ENCODE results near the gene LACC1. TPM values are rescaled to one million over a fixed set of nuclear protein-coding genes. Genes with fewer than 3 reads are reported as not detected.

LACC1 gene
- polyA plus RNA-seq, 1 of the 3 experiments (the other 2 are of a cell fraction), result 4.2 TPM

DNA sequence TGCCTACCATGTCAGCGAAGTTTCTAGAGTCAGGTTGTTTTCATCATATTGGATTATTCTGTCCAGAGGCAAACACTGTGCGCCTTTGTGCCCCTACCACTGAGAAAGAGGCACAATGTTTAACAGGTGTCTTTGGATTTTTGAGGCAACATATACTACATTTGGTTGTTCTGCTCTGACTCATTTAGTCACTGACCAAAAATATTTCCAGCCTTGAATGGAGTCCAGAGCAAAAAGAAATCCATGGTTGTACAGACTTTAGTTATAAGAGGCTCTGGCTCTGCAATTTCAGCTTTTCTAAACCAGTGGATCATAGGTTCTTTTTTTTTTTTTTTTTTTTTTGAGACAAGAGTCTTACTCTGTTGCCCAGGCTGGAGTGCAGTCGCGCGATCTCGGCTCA lies 35.7 kb downstream of the LACC1 start:
- no peaks in the 10 kb centered on the region for H3K9me2 ChIP-seq
- WGBS (ENCODE audit: low lambda C conversion rate), result 85% methylated on average over 6 of the region's 6 CpGs
- POLR2A ChIA-PET, result no interaction called here
- H3K27ac ChIP-seq (ENCODE audit: low read depth in 2 of 2, low read length in 1 of 2), result no peak overlapping the region
- H3F3A ChIP-seq (replicated peaks; ENCODE audit: insufficient read depth), result no peaks in the 10 kb centered on the region
- no peaks in the 10 kb centered on the region for H3K36me3 ChIP-seq (replicated peaks in 1 of 2; ENCODE audit: control insufficient read depth in 1 of 2, insufficient read depth in 2 of 2, low read length in 1 of 2)
- no peaks in the 10 kb centered on the region for H3K9me3 ChIP-seq
- no peak overlapping the region for H3K9ac ChIP-seq
- H4K20me1 ChIP-seq (ENCODE audit: insufficient read depth), result no peaks in the 10 kb centered on the region
- peaks cover 3 to 5% of the 10 kb centered on the region in 2 experiments; a peak in 1 of 4 replicates for H3K4me1 ChIP-seq (ENCODE audit: control insufficient read depth in 1 of 2, insufficient read depth in 2 of 2, low read depth in 1 of 2, low read length in 1 of 2)
- DNase-seq, result no peak
- CTCF ChIA-PET, result interaction anchor here (2.2 to 3.4 kb wide), 2 partner anchors 10 to 522 kb away, joined by 8 to 18 read pairs; no protein-coding TSS in a partner anchor
- no peaks in the 10 kb centered on the region for H3K27me3 ChIP-seq (ENCODE audit: insufficient read depth)
- no peak overlapping the region for H2AFZ ChIP-seq (ENCODE audit: low read depth)
- H3K4me2 ChIP-seq, result no peak overlapping the region
- H3K79me2 ChIP-seq (ENCODE audit: insufficient read depth), result no peaks in the 10 kb centered on the region
- no peak for TF ChIP-seq MEF2A (IDR thresholded peaks at IDR 0.05; ENCODE audit: borderline replicate concordance, low read depth)
- no peak for TF ChIP-seq MXI1 (IDR thresholded peaks at IDR 0.05; ENCODE audit: low read depth, low read length)
- TF ChIP-seq, protein P1, sequence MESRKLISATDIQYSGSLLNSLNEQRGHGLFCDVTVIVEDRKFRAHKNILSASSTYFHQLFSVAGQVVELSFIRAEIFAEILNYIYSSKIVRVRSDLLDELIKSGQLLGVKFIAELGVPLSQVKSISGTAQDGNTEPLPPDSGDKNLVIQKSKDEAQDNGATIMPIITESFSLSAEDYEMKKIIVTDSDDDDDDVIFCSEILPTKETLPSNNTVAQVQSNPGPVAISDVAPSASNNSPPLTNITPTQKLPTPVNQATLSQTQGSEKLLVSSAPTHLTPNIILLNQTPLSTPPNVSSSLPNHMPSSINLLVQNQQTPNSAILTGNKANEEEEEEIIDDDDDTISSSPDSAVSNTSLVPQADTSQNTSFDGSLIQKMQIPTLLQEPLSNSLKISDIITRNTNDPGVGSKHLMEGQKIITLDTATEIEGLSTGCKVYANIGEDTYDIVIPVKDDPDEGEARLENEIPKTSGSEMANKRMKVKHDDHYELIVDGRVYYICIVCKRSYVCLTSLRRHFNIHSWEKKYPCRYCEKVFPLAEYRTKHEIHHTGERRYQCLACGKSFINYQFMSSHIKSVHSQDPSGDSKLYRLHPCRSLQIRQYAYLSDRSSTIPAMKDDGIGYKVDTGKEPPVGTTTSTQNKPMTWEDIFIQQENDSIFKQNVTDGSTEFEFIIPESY (IDR thresholded peaks at IDR 0.05; ENCODE audit: borderline replicate concordance, low read depth), result no peak
- TF ChIP-seq SIN3A (IDR thresholded peaks at IDR 0.05; ENCODE audit: borderline replicate concordance, low read depth, low read length), result no peak
- no peak for TF ChIP-seq RXRA (IDR thresholded peaks at IDR 0.05; ENCODE audit: borderline replicate concordance, low read depth)
- TF ChIP-seq NFIC (IDR thresholded peaks at IDR 0.05; ENCODE audit: borderline replicate concordance), result no peak
- TF ChIP-seq GABPA (IDR thresholded peaks at IDR 0.05; ENCODE audit: low read depth), result no peak
- TF ChIP-seq, protein P2, sequence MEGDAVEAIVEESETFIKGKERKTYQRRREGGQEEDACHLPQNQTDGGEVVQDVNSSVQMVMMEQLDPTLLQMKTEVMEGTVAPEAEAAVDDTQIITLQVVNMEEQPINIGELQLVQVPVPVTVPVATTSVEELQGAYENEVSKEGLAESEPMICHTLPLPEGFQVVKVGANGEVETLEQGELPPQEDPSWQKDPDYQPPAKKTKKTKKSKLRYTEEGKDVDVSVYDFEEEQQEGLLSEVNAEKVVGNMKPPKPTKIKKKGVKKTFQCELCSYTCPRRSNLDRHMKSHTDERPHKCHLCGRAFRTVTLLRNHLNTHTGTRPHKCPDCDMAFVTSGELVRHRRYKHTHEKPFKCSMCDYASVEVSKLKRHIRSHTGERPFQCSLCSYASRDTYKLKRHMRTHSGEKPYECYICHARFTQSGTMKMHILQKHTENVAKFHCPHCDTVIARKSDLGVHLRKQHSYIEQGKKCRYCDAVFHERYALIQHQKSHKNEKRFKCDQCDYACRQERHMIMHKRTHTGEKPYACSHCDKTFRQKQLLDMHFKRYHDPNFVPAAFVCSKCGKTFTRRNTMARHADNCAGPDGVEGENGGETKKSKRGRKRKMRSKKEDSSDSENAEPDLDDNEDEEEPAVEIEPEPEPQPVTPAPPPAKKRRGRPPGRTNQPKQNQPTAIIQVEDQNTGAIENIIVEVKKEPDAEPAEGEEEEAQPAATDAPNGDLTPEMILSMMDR (IDR thresholded peaks at IDR 0.05), result no peak
- no peak for TF ChIP-seq NRF1 (IDR thresholded peaks at IDR 0.05; ENCODE audit: low read depth, low read length)
- TF ChIP-seq, protein P3, sequence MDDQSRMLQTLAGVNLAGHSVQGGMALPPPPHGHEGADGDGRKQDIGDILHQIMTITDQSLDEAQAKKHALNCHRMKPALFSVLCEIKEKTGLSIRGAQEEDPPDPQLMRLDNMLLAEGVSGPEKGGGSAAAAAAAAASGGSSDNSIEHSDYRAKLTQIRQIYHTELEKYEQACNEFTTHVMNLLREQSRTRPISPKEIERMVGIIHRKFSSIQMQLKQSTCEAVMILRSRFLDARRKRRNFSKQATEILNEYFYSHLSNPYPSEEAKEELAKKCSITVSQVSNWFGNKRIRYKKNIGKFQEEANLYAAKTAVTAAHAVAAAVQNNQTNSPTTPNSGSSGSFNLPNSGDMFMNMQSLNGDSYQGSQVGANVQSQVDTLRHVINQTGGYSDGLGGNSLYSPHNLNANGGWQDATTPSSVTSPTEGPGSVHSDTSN (IDR thresholded peaks at IDR 0.05), result no peak
- no peak overlapping the region for H3K4me3 ChIP-seq (ENCODE audit: low read depth in 2 of 2, low read length in 1 of 2)

DNA sequence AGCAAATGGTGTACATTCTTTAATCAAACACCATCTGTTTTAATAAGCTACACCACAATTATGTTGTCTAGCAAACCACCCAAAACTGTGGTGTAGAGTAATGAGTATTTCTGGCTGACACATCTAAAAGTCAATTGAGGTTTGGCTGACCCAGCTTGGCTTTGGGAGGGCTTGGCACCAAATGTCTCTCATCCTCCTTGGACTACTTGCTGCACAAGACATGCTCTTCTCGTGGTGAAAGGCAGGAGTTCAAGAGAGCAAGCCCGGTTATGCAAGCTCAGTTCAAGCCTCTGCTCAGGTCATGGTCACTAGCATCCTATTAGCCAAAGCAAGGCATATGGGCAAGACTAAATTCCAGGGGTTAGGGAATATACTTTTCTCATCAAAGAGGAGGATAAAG lies 37.1 kb downstream of the LACC1 start:
- POLR2A ChIA-PET, result no interaction called here
- CTCF ChIA-PET, result interaction anchor here (1.1 to 1.3 kb wide), 3 partner anchors 9 to 552 kb away, joined by 3 to 5 read pairs (median 3); no protein-coding TSS in a partner anchor
- 34% methylated on average over 2 of the region's 2 CpGs for WGBS (ENCODE audit: low lambda C conversion rate)

More for the DNA sequence above, 37.1 kb downstream of the LACC1 start:
- H3K27me3 ChIP-seq (ENCODE audit: insufficient read depth), result no peaks in the 10 kb centered on the region
- H3K9ac ChIP-seq, result no peak overlapping the region
- no peaks in the 10 kb centered on the region for H3K79me2 ChIP-seq (ENCODE audit: insufficient read depth)
- H3K9me3 ChIP-seq, result no peaks in the 10 kb centered on the region
- H3K9me2 ChIP-seq, result no peaks in the 10 kb centered on the region
- no peak for DNase-seq
- TF ChIP-seq GABPA (IDR thresholded peaks at IDR 0.05; ENCODE audit: low read depth), result no peak
- no peak for TF ChIP-seq RCOR1 (IDR thresholded peaks at IDR 0.05; ENCODE audit: low read length)
- TF ChIP-seq, protein P4, sequence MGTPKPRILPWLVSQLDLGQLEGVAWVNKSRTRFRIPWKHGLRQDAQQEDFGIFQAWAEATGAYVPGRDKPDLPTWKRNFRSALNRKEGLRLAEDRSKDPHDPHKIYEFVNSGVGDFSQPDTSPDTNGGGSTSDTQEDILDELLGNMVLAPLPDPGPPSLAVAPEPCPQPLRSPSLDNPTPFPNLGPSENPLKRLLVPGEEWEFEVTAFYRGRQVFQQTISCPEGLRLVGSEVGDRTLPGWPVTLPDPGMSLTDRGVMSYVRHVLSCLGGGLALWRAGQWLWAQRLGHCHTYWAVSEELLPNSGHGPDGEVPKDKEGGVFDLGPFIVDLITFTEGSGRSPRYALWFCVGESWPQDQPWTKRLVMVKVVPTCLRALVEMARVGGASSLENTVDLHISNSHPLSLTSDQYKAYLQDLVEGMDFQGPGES (IDR thresholded peaks at IDR 0.05; ENCODE audit: low read depth, low read length), result no peak
- TF ChIP-seq SMC3 (IDR thresholded peaks at IDR 0.05; ENCODE audit: low read depth, low read length), result no peak
- no peak for TF ChIP-seq JUND (IDR thresholded peaks at IDR 0.05)
- no peak for TF ChIP-seq FOXM1 (IDR thresholded peaks at IDR 0.05; ENCODE audit: low read depth)
- TF ChIP-seq EZH2phosphoT487 (IDR thresholded peaks at IDR 0.05; ENCODE audit: borderline replicate concordance, low read depth), result no peak
- no peak overlapping the region for H3K4me2 ChIP-seq
- no peaks in the 10 kb centered on the region for H3K36me3 ChIP-seq (replicated peaks in 1 of 2; ENCODE audit: control insufficient read depth in 1 of 2, insufficient read depth in 2 of 2, low read length in 1 of 2)
- H2AFZ ChIP-seq (ENCODE audit: low read depth), result no peak overlapping the region
- peaks cover 0 to 5% of the 10 kb centered on the region in 2 experiments; a peak in 1 of 4 replicates for H3K4me1 ChIP-seq (ENCODE audit: control insufficient read depth in 1 of 2, insufficient read depth in 2 of 2, low read depth in 1 of 2, low read length in 1 of 2)
- H3F3A ChIP-seq (replicated peaks; ENCODE audit: insufficient read depth), result no peaks in the 10 kb centered on the region
- no peak overlapping the region for H3K4me3 ChIP-seq (ENCODE audit: low read depth in 2 of 2, low read length in 1 of 2)
- no peak overlapping the region for H3K27ac ChIP-seq (ENCODE audit: low read depth in 2 of 2, low read length in 1 of 2)
- H4K20me1 ChIP-seq (ENCODE audit: insufficient read depth), result no peaks in the 10 kb centered on the region
